Measurements from ENCODE around the gene GRXCR2.
A peak's percentile ranks its signal among the peaks of the same experiment; 100 is the strongest.
"Not testable (repeated sequence)": the region's sequence is repeated elsewhere in the genome, so short reads cannot be mapped to it uniquely, and the experiment has no call there.

GRXCR2 gene

DNA sequence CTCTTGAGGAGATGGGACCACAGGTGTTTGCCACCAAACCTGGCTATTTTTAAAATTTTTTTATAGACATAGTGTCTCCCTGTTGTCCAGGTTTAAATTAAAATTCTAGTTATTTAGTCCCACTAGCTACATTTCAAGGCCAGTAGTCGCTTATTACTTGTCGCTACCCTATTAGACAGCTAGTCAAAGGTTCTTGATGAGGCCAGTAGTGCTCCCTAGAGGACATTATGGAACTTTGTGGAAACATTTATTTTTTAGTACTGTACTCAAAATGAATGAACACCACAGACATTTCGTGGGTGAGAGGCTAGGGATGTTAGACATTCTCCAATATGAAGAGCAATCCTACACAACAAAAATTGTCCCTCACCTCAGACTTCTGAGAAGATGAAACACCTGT lies 14.4 kb upstream of the GRXCR2 start:
- DNase-seq: no peak

DNA sequence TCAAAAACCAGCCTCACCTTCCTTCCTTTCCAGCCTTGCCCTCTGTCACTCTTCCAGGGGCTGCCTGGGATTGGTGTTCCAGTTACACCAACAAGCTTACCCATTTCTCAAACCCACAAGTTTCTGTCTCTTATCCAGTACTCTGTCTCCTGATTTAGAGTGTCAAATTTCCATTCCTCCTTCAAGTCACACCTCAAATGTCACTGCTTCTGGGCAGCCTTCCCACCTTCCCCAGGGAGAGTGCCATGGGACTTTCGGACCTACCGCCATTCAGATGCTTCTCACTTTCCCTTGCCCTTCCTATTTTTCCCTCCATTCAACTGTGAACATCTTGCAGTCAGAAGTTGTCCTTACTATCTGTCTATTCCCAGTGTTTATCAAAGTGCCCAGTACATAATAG lies 2.0 kb upstream of the GRXCR2 start:
- no peak for DNase-seq

DNA sequence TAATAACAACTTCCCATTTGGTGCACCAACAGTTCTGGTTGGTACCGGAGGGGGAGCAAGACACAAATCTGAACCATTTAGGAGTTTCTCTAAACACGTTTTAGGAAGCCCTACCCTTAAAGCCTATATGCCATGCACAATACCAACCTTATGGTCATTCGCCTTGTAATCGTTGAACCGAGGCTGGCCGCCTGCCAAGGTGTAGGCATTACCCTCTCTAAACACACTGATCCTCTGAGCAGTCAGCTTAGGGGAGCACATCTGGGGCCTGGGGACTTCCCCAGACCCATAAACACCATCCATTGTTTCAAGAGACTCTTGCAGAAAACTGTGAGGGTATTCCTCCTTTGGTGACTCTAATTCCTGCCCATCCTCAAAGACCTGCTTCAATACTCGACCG lies 328 bp downstream of the GRXCR2 start:
- no peak for DNase-seq

DNA sequence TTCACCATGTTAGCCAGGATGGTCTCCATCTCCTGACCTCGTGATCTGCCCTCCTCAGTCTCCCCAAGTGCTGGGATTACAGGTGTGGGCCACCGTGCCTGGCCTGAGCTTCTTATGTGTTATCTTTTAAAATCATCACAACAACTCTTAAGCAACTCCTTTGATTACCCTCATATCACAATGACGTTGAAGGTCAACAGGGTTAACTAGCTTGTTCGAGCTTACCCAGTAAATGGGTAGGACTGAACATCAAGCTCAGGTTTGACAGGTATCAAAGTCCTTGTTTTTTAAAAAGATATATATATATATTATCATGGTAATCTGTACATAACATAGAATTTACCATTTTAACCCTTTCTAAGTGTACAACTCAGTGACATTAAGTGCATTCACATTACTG lies 3.1 kb downstream of the GRXCR2 start:
- no peak for DNase-seq

DNA sequence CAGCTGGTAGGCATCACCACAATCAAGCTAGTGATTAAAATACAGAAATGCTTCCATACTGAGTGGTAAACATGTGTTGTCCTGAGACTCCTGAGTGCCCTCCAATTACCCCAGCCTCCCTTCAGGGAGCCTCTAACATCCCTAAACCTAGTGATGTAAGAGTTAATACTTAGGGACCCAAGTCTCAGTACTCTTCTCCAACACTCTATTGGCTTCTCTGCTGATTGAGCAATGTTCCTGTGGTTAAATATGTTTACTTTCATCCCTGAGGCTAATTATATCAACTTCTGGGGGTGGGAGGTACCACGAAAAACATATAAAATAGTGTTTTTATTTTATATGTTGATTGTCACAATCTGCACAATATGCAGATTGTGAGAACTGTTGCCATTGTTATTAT lies 5.0 kb downstream of the GRXCR2 start:
- no peak for DNase-seq

DNA sequence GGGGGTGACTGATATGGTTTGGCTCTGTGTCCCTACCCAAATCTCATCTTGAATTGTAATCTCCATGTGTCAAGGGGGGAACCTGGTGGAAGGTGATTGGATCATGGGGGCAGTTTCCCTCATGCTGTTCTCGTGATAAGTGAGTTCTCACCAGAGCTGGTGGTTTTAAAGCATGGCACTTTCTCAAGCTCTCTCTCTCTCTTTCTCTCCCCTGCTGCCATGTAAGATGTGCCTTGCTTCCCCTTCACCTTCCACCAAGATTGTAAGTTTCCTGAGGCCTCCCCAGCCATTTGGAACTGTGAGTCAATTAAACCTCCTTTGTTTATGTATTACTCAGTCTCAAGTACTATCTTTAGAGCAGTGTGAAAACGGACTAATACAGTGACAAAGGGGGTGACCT lies 8.4 kb downstream of the GRXCR2 start:
- not testable (repeated sequence) for DNase-seq

DNA sequence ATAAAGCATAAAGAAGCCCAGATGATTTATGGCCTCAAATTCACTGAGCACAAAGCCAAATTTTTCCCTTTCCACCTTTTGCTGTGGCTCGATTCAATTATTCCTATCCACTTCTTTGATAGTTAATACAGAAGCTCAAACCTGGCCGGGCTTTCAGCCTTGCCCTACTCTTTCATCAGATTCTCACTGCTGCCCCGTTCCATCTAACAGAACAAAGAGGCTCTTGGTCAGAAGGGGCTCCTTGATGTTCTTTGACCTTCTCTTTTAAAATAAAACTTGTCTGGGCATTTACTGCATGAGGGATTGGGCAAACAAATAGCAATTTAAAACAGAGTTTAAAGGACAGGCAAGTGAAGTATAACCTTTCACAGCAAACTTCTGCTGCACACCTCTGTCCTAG lies 9.8 kb downstream of the GRXCR2 start:
- DNase-seq: no peak

DNA sequence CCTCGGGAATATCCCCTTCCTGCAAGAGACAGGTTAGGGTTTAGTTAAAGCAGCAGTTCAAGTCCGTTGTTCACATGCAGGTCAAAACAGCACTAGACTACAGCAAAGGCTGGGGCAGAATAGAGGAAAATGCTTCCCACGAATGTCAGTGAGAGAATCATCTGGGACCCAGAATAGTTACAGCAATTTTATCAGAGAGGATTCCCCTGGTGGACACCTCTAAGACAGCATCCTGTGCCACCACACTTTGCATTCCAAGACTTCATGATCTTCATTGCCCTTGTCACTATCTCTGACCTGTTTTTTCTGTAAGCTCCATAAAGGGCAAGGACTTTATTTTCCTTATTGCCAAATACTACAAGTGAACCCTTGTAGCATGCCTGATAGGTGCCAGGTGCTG lies 12.9 kb downstream of the GRXCR2 start:
- no peak for DNase-seq

DNA sequence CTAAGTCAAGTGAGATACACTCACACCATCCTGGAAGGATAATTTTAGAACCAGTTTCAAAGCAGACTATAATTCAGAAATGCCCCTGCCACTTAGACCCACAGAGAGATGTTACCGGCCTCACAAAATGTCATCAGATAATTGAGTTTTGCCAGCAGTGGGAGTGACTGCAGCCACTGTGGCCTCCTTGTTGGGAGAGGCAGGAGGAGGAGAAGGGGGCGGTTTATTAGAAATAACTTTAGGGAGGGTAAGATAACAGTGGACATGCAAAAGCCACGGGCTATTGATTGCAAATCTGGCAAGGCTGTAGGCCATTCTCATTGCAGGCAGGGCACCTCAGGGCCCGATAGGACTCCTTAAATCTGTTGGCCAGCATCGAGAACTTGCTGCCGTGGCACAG lies 13.4 kb downstream of the GRXCR2 start:
- no peak for DNase-seq

GRCh38 chr5:145858959-145859358 lies 13.9 kb downstream of the GRXCR2 start:
- DNase-seq: no peak

- peak in 21 of 51 donors; percentile 1 to 50 (median 17) for DNase-seq
Measured at GRCh38 chr5:145856285-145856818, 16.5 kb downstream of the GRXCR2 start.

DNA sequence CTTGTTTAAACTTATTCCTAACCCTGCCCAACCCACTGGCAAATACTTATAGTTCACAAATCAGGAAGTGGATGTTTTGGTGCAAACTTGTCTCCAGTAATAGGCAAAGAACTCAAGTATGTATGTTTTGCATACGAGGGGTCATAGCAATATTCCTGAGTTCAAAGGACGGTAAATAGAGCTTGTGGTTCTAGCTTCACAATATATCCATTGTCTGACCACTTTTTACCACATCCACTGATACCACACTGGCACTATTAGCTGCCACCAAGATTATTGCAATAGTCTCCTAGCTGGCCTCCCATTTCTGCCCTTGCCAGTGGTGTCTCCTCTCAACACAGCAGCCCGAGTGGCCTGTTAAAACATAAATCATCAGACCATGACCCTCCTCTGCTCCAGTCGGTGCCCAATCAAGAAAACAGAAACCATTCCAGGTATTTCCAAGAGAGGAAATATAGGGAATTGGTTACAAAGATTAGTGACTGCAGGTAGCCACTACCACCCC lies 17.0 kb downstream of the GRXCR2 start:
- DNase-seq: no peak

DNA sequence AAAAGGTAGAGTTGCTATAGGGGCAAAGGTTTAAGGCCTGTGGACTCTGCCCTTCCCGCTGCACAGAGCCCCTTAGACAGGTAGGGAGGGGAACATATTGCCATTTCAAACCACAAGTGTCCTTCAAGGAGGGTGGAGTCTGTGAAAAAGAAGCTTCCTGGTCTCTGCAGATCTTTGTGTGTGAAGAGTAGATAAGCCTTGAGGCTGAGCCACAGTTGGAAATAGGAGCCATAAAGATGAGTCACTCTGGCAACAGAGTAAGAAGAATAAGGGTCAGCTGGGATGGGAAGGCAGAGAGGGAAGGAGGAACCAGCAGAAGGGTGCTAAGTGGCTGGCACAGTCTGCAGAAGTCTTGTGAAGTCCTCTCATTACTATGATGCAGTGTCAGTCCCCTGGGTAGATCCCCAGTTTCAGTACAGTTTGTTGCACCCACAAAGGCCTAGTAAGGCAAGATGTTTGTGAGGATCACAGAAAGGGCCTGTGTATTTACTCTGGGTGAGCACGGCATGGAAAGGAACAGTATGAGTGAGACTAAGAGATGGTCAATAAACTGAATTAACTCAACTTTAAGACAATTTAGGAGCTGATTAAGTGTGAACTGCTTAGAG lies 18.1 kb downstream of the GRXCR2 start:
- no peak for DNase-seq

- no peak for DNase-seq
Measured at GRCh38 chr5:145853781-145854376, 18.9 kb downstream of the GRXCR2 start.

DNA sequence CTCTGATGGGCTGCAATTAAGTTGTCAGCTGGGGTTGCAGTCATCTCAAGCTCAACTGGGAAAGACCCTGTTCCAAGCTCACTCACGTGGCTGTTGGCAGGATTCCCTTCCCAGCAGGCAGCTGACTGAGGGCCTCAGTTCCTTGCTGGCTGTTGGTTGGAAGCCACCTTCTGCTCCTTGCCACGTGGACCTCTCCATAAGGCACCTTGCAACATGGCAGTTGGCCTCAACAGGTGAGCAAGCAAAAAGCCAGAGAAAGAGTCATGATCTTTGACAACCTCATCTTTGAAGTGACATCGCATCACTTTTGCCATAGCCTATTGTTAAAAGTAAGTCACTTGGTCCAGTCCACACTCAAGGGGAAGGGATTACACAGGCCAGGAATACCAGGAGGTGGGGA lies 19.8 kb downstream of the GRXCR2 start:
- DNase-seq: no peak

GRCh38 chr5:145848854-145849253 lies 24.0 kb downstream of the GRXCR2 start:
- no peak for DNase-seq

DNA sequence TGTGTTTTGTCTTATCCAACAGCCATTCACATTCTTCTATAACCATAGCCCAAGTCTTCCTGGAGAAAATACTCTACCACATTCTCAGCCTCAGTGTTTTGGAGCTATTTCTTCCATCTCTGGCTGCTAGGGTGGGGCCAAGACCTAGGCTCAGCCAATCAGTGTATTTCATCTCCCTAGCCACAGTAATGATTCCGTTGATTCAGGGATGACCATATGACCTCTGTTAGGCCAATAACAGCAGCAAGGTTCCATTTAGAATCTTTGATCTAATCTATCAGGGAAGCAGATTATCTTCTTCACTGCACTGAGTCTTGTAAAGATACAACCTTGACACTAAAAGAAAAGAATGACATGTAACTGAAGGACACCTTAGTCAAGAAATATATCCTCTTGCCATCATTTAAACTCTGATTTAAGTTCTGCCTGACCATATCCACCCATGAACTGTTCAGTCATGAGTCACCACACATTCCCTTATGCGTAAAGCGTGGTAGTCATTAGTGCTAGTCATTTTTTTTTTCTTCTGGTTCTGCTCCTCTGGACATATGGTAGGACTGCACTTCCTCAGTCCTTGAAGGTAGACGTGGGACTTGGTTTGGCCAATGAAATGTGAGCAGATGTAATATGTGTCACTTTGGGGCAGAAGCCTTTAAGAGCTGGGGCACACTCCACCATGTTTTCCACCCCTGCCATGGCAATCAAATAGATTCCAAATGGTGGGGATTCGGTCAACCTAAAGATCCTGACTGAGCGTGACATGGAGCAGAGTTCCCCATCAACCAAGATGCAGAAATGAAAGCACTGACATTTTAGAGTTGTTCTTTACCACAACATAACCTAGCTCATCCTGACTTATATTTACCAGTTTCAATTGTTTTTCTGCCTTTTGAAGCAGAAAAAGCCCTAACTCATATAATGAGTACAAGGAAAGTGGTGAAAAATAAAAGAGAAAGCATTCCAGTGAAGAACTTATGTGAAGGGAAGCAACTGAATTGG lies 25.0 kb downstream of the GRXCR2 start:
- no peak for DNase-seq

GRCh38 chr5:145846081-145846480 lies 26.7 kb downstream of the GRXCR2 start:
- no peak for DNase-seq

DNA sequence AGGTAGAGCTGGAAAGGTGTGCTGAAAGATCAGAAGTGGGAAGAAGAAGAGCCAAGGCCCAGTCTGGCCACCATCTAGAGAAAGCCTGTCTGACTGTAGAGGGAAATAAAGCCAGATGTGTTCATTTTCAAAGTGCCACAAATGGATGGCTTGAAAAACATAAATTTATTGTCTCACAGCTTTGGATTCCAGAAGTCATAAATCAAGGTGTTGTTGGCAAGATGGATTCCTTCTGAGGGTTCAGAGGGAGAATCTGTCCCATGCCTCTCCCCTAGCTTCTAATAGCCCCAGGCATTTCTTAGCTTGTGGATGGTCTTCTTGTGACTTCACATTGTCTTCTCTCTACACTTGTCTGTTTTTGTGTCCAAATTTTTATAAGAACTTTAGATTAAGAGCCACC lies 31.5 kb downstream of the GRXCR2 start:
- no peak for DNase-seq

- no peak for DNase-seq
Measured at GRCh38 chr5:145840458-145841132, 32.2 kb downstream of the GRXCR2 start.

GRCh38 chr5:145838276-145838675 lies 34.5 kb downstream of the GRXCR2 start:
- DNase-seq: no peak

DNA sequence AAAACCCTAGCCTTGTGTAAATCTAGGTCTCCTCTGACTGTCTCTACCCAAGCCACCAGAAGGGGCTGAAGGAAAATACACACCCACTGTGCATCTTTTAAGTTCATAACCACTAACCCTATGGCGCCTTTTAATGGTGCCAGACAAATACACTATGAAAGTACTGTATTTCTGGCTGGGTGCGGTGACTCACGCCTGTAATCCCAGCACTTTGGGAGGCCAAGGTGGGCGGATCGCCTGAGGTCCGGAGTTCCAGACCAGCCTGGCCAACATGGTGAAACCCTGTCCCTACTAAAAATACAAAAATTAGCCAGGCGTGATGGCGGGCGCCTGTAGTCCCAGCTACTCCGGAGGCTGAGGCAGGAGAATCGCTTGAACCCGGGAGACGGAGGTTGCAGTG lies 36.6 kb downstream of the GRXCR2 start:
- DNase-seq: not testable (repeated sequence)
